Measurements from ENCODE around the gene SNAPC1.

The SNAPC1 gene

GRCh38 chr14:61837336-61838229 is 75.4 kb downstream of the SNAPC1 start:
- H3K4me3 ChIP-seq (ENCODE audit: low read depth, low read length) = no peak overlapping the region
- TF ChIP-seq CTCF (IDR thresholded peaks at IDR 0.05; ENCODE audit: low read depth, low read length) = peak; percentile 93

- no peak for TF ChIP-seq CTCF (IDR thresholded peaks at IDR 0.05; ENCODE audit: low read depth, low read length)
These were observed 76.5 kb downstream of the SNAPC1 start for GRCh38 chr14:61838661-61839245.

GRCh38 chr14:61839507-61839906 is 77.3 kb downstream of the SNAPC1 start:
- TF ChIP-seq CTCF (IDR thresholded peaks at IDR 0.05; ENCODE audit: low read depth, low read length) = no peak
- no peak overlapping the region for H3K4me3 ChIP-seq (ENCODE audit: low read depth, low read length)

More at GRCh38 chr14:61838661-61839245, 76.5 kb downstream of the SNAPC1 start:
- no peak overlapping the region for H3K4me3 ChIP-seq (ENCODE audit: low read depth, low read length)

GRCh38 chr14:61841145-61841544 is 78.9 kb downstream of the SNAPC1 start:
- TF ChIP-seq CTCF (IDR thresholded peaks at IDR 0.05; ENCODE audit: low read depth, low read length) = no peak
- H3K4me3 ChIP-seq (ENCODE audit: low read depth, low read length) = no peak overlapping the region
